Liver (tissue), 9 donors: ENCODE data around the gene KIRREL3. TPM values are rescaled to one million over a fixed set of nuclear protein-coding genes. Genes with fewer than 3 reads are reported as not detected.

ENCODE experiments used
- DNase-seq: peaks from one replicate; pipeline ENCODE4 v3.0.0-alpha.2; 2017; ENCODE audit warnings: low spot score
- H3K27ac ChIP-seq, 2 donors: one replicate each; pipeline ENCODE4 v1.7.0; 2013; ENCODE audit warnings: inconsistent platforms in 2 of 2, low read length in 2 of 2, control low read depth in 1 of 2, low read depth in 1 of 2, mild to moderate bottlenecking in 1 of 2
- H3K27me3 ChIP-seq, 4 donors: one replicate each; pipeline versions ENCODE4 v1.6.1 to v1.7.0; 2013; ENCODE audit warnings: low read length in 3 of 4, inconsistent platforms in 1 of 4, mild to moderate bottlenecking in 1 of 4, moderate library complexity in 1 of 4; ENCODE audit not compliant: control insufficient read depth in 4 of 4, insufficient read depth in 4 of 4
- H3K36me3 ChIP-seq, 4 donors: one replicate each; pipeline versions ENCODE4 v1.6.1 to v1.7.0; 2013; ENCODE audit warnings: low read length in 3 of 4, mild to moderate bottlenecking in 3 of 4, low read depth in 1 of 4, moderate library complexity in 1 of 4; ENCODE audit not compliant: control insufficient read depth in 4 of 4, insufficient read depth in 3 of 4
- H3K4me1 ChIP-seq, 4 donors: one replicate each; pipeline versions ENCODE4 v1.6.1 to v1.7.0; 2013; ENCODE audit warnings: low read length in 3 of 4, mild to moderate bottlenecking in 3 of 4, moderate library complexity in 1 of 4; ENCODE audit not compliant: control insufficient read depth in 4 of 4, insufficient read depth in 4 of 4
- H3K4me3 ChIP-seq, 3 donors: one replicate each; pipeline versions ENCODE4 v1.6.1 to v1.7.0; 2013; ENCODE audit warnings: low read length in 3 of 3, control low read depth in 1 of 3, low read depth in 1 of 3, mild to moderate bottlenecking in 1 of 3
- H3K9ac ChIP-seq, 2 donors: one replicate each; pipeline ENCODE4 v1.7.0; 2013; ENCODE audit warnings: low read length in 2 of 2, mild to moderate bottlenecking in 2 of 2, moderate library complexity in 2 of 2, control low read depth in 1 of 2, low read depth in 1 of 2
- H3K9me3 ChIP-seq, 4 donors: one replicate each; pipeline versions ENCODE4 v1.6.1 to v1.7.0; 2013; ENCODE audit warnings: low read length in 3 of 4; ENCODE audit not compliant: control insufficient read depth in 4 of 4
- EGR1 ChIP-seq, 2 donors: IDR thresholded peaks; 2 replicates each; pipeline ENCODE4 v1.6.1; 2016 to 2018; ENCODE audit warnings: antibody characterized with exemption in 2 of 2, low read depth in 2 of 2
- FOXA1 ChIP-seq: IDR thresholded peaks from 2 replicates; pipeline ENCODE4 v1.6.1; 2016; ENCODE audit warnings: antibody characterized with exemption
- FOXA2 ChIP-seq: IDR thresholded peaks from 2 replicates; pipeline ENCODE4 v1.6.1; 2016; ENCODE audit warnings: antibody characterized with exemption
- GABPA ChIP-seq, 2 donors: IDR thresholded peaks in 1 of 2; conservative IDR thresholded peaks in 1 of 2; 2 replicates each; pipeline ENCODE4 v1.6.1; 2016; ENCODE audit warnings: antibody characterized with exemption in 2 of 2, mild to moderate bottlenecking in 1 of 2, moderate library complexity in 1 of 2
- HNF4A ChIP-seq, 2 donors: conservative IDR thresholded peaks; 2 replicates each; pipeline ENCODE4 v1.6.1; 2016; ENCODE audit warnings: antibody characterized with exemption in 2 of 2, mild to moderate bottlenecking in 2 of 2
- HNF4G ChIP-seq: IDR thresholded peaks from 2 replicates; pipeline ENCODE4 v1.6.1; 2016; ENCODE audit warnings: antibody characterized with exemption
- JUND ChIP-seq, 2 donors: IDR thresholded peaks; 2 replicates each; pipeline ENCODE4 v1.6.1; 2016; ENCODE audit warnings: antibody characterized with exemption in 2 of 2
- NR2F2 ChIP-seq: IDR thresholded peaks from 2 replicates; pipeline ENCODE4 v1.6.1; 2016; ENCODE audit warnings: antibody characterized with exemption
- RAD21 ChIP-seq, 2 donors: IDR thresholded peaks; 2 replicates each; pipeline ENCODE4 v1.6.1; 2016; ENCODE audit warnings: antibody characterized with exemption in 2 of 2, mild to moderate bottlenecking in 2 of 2
- RXRA ChIP-seq, 2 donors: IDR thresholded peaks; 2 replicates each; pipeline ENCODE4 v1.6.1; 2017 to 2018; ENCODE audit warnings: antibody characterized with exemption in 2 of 2, mild to moderate bottlenecking in 1 of 2
- SP1 ChIP-seq: IDR thresholded peaks from 2 replicates; pipeline ENCODE4 v1.6.1; 2018; ENCODE audit warnings: antibody characterized with exemption, mild to moderate bottlenecking
- TAF1 ChIP-seq: conservative IDR thresholded peaks from 2 replicates; pipeline ENCODE4 v1.6.1; 2016; ENCODE audit warnings: antibody characterized with exemption, mild to moderate bottlenecking
- YY1 ChIP-seq: IDR thresholded peaks from 2 replicates; pipeline ENCODE4 v1.6.1; 2016; ENCODE audit warnings: antibody characterized with exemption, mild to moderate bottlenecking
- polyA plus RNA-seq, 2 donors: library from polyadenylated mRNA; stranded (reverse) in 1 of 2; unstranded in 1 of 2; fragments of 200-250 nt in 1 of 2; fragments of >200 nt in 1 of 2; fragmentation: Nextera tagmentation in 1 of 2; extraction: Ambion mirVana in 1 of 2; gene quantifications; one replicate each; pipeline versions ENCODE4 v1.2.1 to v1.2.3, GENCODE V29; 2013 to 2015
- total RNA-seq, 2 donors: library from RNA; depleted of rRNA; stranded (reverse); fragments of >200 nt; gene quantifications; one replicate each; pipeline ENCODE4 v1.2.3, GENCODE V29; 2014
- TF ChIP-seq, protein P1 (sequence below): IDR thresholded peaks from 2 replicates; pipeline ENCODE4 v1.6.1; 2016; ENCODE audit warnings: antibody characterized with exemption
- TF ChIP-seq, protein P2 (sequence below): fragments of 150-350 bp; IDR thresholded peaks from 2 replicates; pipeline ENCODE4 v1.5.1; 2017; ENCODE audit warnings: improper control_type of control experiment, low read depth, low read length; ENCODE audit not compliant: missing input control
- TF ChIP-seq, protein P3 (sequence below): IDR thresholded peaks from 2 replicates; pipeline ENCODE4 v1.6.1; 2016; ENCODE audit warnings: antibody characterized with exemption, mild to moderate bottlenecking
- TF ChIP-seq, protein P4 (sequence below): IDR thresholded peaks from 2 replicates; pipeline ENCODE4 v1.6.1; 2016; ENCODE audit warnings: antibody characterized with exemption
- TF ChIP-seq, protein P5 (sequence below): IDR thresholded peaks from 2 replicates; pipeline ENCODE4 v1.6.1; 2016; ENCODE audit warnings: antibody characterized with exemption
- donor health status: healthy.
- donor health status: healthy.
- donor health status: healthy.
- donor health status: healthy.
- donor health status: healthy.

KIRREL3 gene
- total and polyA plus RNA-seq, 4 donors: 0.03 to 0.29 (median 0.08) TPM; not detected in 1

DNA sequence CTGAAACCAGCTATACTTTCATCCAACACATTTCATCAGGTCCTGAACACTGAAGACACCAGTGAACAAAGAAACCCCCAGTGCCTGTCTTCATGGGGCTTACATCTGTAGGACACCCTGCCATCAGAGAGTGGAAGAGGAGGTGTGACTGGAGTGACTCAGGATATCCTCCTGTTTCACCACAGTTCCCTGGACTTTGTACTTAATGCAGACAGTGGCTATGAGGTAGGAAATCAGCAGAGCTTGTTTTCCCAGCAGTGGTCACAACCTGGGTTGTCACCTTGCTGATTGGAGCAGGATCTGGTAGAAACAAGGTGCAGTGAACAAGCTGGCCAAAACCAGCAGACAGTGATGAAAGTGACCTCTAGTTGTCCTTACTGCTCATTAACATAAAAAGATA, 128.8 kb downstream of the KIRREL3 start:
- Histone ChIP-seq H3K4me1 (no peaks in the 10 kb centered on the region), H3K4me3 (no peak overlapping the region), H3K27ac (no peak overlapping the region), H3K36me3 (no peaks in the 10 kb centered on the region), H3K27me3 (peaks cover 0 to 2% (median 2%) of the 10 kb centered on the region in 4 donors), H3K9ac (no peak overlapping the region), H3K9me3 (no peaks in the 10 kb centered on the region)
- TF ChIP-seq TAF1: no peak
- TF ChIP-seq, protein P1, sequence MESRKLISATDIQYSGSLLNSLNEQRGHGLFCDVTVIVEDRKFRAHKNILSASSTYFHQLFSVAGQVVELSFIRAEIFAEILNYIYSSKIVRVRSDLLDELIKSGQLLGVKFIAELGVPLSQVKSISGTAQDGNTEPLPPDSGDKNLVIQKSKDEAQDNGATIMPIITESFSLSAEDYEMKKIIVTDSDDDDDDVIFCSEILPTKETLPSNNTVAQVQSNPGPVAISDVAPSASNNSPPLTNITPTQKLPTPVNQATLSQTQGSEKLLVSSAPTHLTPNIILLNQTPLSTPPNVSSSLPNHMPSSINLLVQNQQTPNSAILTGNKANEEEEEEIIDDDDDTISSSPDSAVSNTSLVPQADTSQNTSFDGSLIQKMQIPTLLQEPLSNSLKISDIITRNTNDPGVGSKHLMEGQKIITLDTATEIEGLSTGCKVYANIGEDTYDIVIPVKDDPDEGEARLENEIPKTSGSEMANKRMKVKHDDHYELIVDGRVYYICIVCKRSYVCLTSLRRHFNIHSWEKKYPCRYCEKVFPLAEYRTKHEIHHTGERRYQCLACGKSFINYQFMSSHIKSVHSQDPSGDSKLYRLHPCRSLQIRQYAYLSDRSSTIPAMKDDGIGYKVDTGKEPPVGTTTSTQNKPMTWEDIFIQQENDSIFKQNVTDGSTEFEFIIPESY: no peak
- peak in 1 of 2 donors; percentile 44 for TF ChIP-seq RXRA (IDR thresholded peaks at IDR 0.05)
- TF ChIP-seq, protein P2, sequence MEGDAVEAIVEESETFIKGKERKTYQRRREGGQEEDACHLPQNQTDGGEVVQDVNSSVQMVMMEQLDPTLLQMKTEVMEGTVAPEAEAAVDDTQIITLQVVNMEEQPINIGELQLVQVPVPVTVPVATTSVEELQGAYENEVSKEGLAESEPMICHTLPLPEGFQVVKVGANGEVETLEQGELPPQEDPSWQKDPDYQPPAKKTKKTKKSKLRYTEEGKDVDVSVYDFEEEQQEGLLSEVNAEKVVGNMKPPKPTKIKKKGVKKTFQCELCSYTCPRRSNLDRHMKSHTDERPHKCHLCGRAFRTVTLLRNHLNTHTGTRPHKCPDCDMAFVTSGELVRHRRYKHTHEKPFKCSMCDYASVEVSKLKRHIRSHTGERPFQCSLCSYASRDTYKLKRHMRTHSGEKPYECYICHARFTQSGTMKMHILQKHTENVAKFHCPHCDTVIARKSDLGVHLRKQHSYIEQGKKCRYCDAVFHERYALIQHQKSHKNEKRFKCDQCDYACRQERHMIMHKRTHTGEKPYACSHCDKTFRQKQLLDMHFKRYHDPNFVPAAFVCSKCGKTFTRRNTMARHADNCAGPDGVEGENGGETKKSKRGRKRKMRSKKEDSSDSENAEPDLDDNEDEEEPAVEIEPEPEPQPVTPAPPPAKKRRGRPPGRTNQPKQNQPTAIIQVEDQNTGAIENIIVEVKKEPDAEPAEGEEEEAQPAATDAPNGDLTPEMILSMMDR: no peak
- no peak for TF ChIP-seq YY1
- peak; percentile 15 for TF ChIP-seq SP1
- TF ChIP-seq, protein P3, sequence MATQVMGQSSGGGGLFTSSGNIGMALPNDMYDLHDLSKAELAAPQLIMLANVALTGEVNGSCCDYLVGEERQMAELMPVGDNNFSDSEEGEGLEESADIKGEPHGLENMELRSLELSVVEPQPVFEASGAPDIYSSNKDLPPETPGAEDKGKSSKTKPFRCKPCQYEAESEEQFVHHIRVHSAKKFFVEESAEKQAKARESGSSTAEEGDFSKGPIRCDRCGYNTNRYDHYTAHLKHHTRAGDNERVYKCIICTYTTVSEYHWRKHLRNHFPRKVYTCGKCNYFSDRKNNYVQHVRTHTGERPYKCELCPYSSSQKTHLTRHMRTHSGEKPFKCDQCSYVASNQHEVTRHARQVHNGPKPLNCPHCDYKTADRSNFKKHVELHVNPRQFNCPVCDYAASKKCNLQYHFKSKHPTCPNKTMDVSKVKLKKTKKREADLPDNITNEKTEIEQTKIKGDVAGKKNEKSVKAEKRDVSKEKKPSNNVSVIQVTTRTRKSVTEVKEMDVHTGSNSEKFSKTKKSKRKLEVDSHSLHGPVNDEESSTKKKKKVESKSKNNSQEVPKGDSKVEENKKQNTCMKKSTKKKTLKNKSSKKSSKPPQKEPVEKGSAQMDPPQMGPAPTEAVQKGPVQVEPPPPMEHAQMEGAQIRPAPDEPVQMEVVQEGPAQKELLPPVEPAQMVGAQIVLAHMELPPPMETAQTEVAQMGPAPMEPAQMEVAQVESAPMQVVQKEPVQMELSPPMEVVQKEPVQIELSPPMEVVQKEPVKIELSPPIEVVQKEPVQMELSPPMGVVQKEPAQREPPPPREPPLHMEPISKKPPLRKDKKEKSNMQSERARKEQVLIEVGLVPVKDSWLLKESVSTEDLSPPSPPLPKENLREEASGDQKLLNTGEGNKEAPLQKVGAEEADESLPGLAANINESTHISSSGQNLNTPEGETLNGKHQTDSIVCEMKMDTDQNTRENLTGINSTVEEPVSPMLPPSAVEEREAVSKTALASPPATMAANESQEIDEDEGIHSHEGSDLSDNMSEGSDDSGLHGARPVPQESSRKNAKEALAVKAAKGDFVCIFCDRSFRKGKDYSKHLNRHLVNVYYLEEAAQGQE: no peak
- no peak for TF ChIP-seq RAD21 (IDR thresholded peaks at IDR 0.05)
- peak; percentile 52 for TF ChIP-seq HNF4G
- TF ChIP-seq EGR1 (IDR thresholded peaks at IDR 0.05; ENCODE audit: low read depth in 2 of 2): no peak
- TF ChIP-seq JUND (IDR thresholded peaks at IDR 0.05): peak in 1 of 2 donors; percentile 24
- TF ChIP-seq NR2F2: no peak
- no peak for TF ChIP-seq GABPA (IDR thresholded peaks at IDR 0.05 in 1 of 2, conservative IDR thresholded peaks at IDR 0.05 in 1 of 2)
- TF ChIP-seq, protein P4, sequence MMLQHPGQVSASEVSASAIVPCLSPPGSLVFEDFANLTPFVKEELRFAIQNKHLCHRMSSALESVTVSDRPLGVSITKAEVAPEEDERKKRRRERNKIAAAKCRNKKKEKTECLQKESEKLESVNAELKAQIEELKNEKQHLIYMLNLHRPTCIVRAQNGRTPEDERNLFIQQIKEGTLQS: no peak
- TF ChIP-seq FOXA1: no peak
- TF ChIP-seq FOXA2: no peak
- TF ChIP-seq, protein P5, sequence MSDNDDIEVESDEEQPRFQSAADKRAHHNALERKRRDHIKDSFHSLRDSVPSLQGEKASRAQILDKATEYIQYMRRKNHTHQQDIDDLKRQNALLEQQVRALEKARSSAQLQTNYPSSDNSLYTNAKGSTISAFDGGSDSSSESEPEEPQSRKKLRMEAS: no peak
- TF ChIP-seq HNF4A (conservative IDR thresholded peaks at IDR 0.05): peak; percentile 72 to 80
- DNase-seq: no peak
